ENCODE results near the gene APOC3. TPM values are rescaled to one million over a fixed set of nuclear protein-coding genes. Genes with fewer than 3 reads are reported as not detected.

The APOC3 gene
- total RNA-seq = 1 to 10 TPM in 1 of 2 donors, not detected in 1; 7.3 TPM

GRCh38 chr11:116829525-116830183, at the start of gene APOC3:
TSS of gene APOC3 (plus strand) at chr11:116829907. CDS start at chr11:116830583, 676 bp downstream.
- H3K36me3 ChIP-seq (replicated peaks in 1 of 2; ENCODE audit: insufficient read depth in 1 of 2, low read depth in 2 of 2) = no peaks in the 10 kb centered on the region
- TF ChIP-seq CTCF (IDR thresholded peaks at IDR 0.05) (no peak), POLR2A (IDR thresholded peaks at IDR 0.05) (no peak)
- peaks cover 48% of the 10 kb centered on the region for H3K4me1 ChIP-seq
- H3K9me3 ChIP-seq = no peaks in the 10 kb centered on the region
- WGBS, 2 donors = 79 to 82% methylated on average over 9 of the region's 9 CpGs
- intact Hi-C loops (cut with DNase I) = no loop called here
- DNase-seq = no peak
- ATAC-seq = no peak
- H3K27me3 ChIP-seq = no peaks in the 10 kb centered on the region
- no peak within 1 kb of the TSS for H3K4me3 ChIP-seq
- no peak within 1 kb of the TSS for H3K27ac ChIP-seq

- intact Hi-C loops (cut with DNase I) = no loop called here
- H3K4me1 ChIP-seq = peaks cover 14% of the 10 kb centered on the region
- ATAC-seq (no peak), DNase-seq (no peak)
- H3K4me3 ChIP-seq = no peak overlapping the region
- H3K27me3 ChIP-seq = no peaks in the 10 kb centered on the region
- H3K36me3 ChIP-seq (replicated peaks in 1 of 2; ENCODE audit: insufficient read depth in 1 of 2, low read depth in 2 of 2) = peaks cover 0 to 41% of the 10 kb centered on the region in 2 donors
- 81 to 84% methylated on average over 4 of the region's 4 CpGs for WGBS, 2 donors
- H3K27ac ChIP-seq = no peak overlapping the region
- no peak for TF ChIP-seq POLR2A (IDR thresholded peaks at IDR 0.05)
- TF ChIP-seq CTCF (IDR thresholded peaks at IDR 0.05) = no peak
- H3K9me3 ChIP-seq = no peaks in the 10 kb centered on the region
These were observed 47.0 kb upstream of the APOC3 start for GRCh38 chr11:116782728-116783127.

GRCh38 chr11:116786326-116786725, 43.4 kb upstream of the APOC3 start:
- WGBS, 2 donors = 68 to 92% methylated on average over 2 of the region's 2 CpGs
- no peak for ATAC-seq
- Histone ChIP-seq H3K4me3 (no peak overlapping the region), H3K4me1 (peaks cover 29% of the 10 kb centered on the region), H3K9me3 (no peaks in the 10 kb centered on the region), H3K27me3 (no peaks in the 10 kb centered on the region), H3K27ac (no peak overlapping the region), H3K36me3 (replicated peaks in 1 of 2; ENCODE audit: insufficient read depth in 1 of 2, low read depth in 2 of 2) (peaks cover 0 to 23% of the 10 kb centered on the region in 2 donors)
- TF ChIP-seq POLR2A (IDR thresholded peaks at IDR 0.05) (no peak), CTCF (IDR thresholded peaks at IDR 0.05) (no peak)
- intact Hi-C loops (cut with DNase I) = no loop called here
- DNase-seq = no peak

GRCh38 chr11:116786966-116787365, 42.7 kb upstream of the APOC3 start:
- 50 to 58% methylated on average over 5 of the region's 5 CpGs for WGBS, 2 donors
- intact Hi-C loops (cut with DNase I) = no loop called here
- TF ChIP-seq CTCF (IDR thresholded peaks at IDR 0.05) (no peak), POLR2A (IDR thresholded peaks at IDR 0.05) (no peak)
- ATAC-seq = no peak
- H3K4me3 ChIP-seq = peak overlapping the region; percentile 99
- no peaks in the 10 kb centered on the region for H3K27me3 ChIP-seq
- peaks cover 35% of the 10 kb centered on the region for H3K4me1 ChIP-seq
- no peak overlapping the region for H3K27ac ChIP-seq
- H3K36me3 ChIP-seq (replicated peaks in 1 of 2; ENCODE audit: insufficient read depth in 1 of 2, low read depth in 2 of 2) = peaks cover 0 to 21% of the 10 kb centered on the region in 2 donors
- H3K9me3 ChIP-seq = no peaks in the 10 kb centered on the region
- DNase-seq = no peak

- TF ChIP-seq POLR2A (IDR thresholded peaks at IDR 0.05) (no peak), CTCF (IDR thresholded peaks at IDR 0.05) (no peak)
- peak overlapping the region; percentile 59 to 86 (median 76) for H3K27ac ChIP-seq
- H3K36me3 ChIP-seq (replicated peaks in 1 of 2; ENCODE audit: insufficient read depth in 1 of 2, low read depth in 2 of 2) = peaks cover 0 to 18% of the 10 kb centered on the region in 2 donors
- DNase-seq = no peak
- H3K27me3 ChIP-seq = no peaks in the 10 kb centered on the region
- ATAC-seq = peak; percentile 2
- 0 to 2% methylated on average over 12 to 15 of the region's 15 CpGs for WGBS, 2 donors
- intact Hi-C loops (cut with DNase I) = no loop called here
- H3K4me1 ChIP-seq = peaks cover 40% of the 10 kb centered on the region
- H3K9me3 ChIP-seq = no peaks in the 10 kb centered on the region
- peak overlapping the region; percentile 99 for H3K4me3 ChIP-seq
These were observed 42.3 kb upstream of the APOC3 start for GRCh38 chr11:116787436-116787785.

Data from body of pancreas (tissue), 4 donors.